Activated CD8-positive, alpha-beta memory T cell treated with anti-CD3 and anti-CD28 coated beads, Interleukin-2, amount 50 U/mL, for 4 hours (primary cell): Measurements from ENCODE around the gene MCCD1.
"Not testable (repeated sequence)": the region's sequence is repeated elsewhere in the genome, so short reads cannot be mapped to it uniquely, and the experiment has no call there.

Experiments used
- DNase-seq: peaks from one replicate; pipeline ENCODE4 v3.0.0-alpha.2; 2020

The MCCD1 gene, protein sequence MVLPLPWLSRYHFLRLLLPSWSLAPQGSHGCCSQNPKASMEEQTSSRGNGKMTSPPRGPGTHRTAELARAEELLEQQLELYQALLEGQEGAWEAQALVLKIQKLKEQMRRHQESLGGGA

DNA sequence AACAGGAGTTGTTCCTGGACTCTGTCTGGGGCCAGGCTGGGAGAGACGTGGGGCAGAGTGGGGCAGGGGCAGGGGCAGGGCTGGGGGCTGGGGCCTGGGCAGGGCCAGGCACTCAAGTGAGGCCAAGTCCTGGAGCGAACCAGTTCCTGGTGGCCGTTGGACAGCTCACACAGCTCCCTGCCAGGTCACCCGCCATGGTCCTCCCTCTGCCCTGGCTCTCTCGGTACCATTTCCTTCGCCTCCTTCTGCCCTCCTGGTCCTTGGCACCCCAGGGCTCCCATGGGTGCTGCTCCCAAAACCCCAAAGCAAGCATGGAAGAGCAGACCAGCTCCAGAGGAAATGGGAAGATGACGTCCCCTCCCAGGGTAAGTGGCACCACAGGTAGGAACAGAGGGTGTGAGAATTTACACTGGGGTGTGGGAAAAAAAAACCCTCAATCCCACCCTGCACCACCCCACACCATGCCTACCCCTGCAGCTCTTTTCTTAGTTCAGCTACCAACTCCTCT, at the start of gene MCCD1:
TSS of gene MCCD1 (plus strand) at position 142 of the 508 bp plus-strand sequence. CDS start at position 195, 53 bp downstream.
- no peak for DNase-seq

DNA sequence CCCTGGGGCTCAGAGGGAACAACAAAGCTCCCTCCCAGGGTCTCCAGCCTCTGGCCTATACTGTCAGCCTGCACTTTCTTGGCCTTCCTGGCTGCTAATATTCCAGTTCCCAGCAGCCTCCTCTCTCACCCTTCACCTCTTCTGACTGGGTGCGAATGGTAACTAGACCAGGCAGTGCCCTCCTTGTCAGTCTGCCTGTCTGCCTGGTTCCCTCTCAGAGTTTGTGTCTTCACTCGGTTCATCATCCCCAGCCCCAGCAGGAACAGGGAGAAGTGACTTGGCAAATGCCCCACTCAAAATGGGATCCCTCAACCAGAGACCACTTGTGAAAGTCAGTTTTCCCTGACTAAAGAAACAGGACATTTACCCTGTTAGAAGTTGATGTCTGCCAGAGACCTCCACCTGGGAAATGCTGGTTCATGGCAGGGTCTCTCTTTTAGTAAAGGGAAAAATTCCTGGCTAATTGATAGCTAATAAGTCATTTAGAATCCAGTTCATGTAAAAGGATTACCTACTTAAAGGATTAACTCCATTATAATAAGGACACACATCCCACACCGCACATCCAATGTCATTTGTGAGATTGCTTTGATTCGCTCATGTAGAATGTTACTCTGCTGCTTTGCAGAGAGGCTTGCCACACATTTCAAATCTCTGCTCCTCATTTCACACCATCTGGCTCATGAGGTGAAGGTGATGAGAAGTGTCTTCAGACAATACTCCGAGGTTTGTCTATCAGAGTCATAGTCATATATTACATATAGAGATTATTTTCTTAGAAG, 49.4 kb upstream of the MCCD1 start:
- DNase-seq = no peak

DNA sequence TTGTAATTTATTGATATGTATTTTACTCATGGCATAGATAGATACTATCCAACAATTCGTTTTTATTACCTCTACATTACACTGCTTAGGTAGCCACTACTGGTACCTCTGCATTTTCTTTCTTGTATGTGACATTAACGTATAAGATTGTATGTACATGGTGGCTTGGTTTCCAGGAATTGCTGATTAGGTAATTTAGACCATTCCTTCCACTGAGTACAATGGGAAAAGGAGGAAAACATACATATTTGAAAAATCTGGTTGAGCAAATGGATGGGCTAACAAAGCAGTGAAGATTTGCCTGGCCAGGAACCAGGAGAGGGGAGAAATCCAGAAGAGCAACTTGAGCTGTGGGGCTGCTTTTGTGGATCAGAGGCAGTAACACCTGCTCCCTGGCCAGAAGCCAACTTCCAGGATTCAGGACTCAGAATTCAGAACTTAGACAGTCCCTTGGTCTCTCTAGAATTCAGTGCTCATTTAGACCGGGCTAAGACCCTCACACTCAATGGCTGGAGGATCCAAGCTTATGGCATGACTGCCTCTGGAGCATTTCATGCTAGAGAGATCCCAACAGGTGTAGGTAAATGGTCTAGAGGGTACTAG, 48.7 kb upstream of the MCCD1 start:
- DNase-seq = no peak

- DNase-seq = no peak
Measured at GRCh38 chr6:31480574-31480973, 48.2 kb upstream of the MCCD1 start.

DNA sequence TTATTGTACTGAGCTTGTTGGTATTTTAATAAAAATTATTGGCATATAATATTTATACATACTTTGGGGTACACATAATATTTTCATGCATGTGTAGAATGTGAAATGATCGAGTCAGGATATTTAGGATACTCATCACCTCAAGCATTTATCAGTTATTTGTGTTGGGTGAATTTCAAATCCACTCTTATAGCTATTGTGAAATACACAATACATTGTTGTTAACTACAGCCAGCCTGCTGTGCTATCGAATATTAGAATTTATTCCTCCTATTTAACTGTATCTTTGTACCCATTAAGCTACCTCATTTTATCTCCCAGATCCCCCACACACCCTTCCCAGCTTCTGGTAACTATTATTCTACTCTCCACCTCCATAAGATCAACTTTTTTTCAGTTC, 45.4 kb upstream of the MCCD1 start:
- no peak for DNase-seq

DNA sequence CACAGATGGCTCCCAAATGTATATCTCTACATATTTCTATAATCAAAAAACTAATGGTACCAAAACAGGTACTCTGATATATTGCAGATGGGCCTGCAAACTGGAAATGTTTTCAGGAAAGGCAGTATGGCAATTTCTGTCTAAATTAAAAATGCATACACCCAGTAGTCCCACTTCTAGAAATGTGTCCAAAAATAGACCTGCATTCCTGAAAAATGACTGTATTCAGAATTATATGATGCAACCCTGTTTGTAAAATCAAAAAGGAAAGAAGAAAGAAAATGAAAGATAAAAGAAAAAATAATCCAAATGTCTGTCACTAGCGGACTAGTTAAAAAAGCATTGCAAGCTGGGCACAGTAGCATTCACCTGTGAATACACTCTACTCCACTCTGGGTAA, 43.7 kb upstream of the MCCD1 start:
- no peak for DNase-seq

- not testable (repeated sequence) for DNase-seq
Measured at GRCh38 chr6:31486065-31486837, 42.5 kb upstream of the MCCD1 start.

- DNase-seq = not testable (repeated sequence)
Measured at GRCh38 chr6:31487674-31488073, 41.1 kb upstream of the MCCD1 start.

DNA sequence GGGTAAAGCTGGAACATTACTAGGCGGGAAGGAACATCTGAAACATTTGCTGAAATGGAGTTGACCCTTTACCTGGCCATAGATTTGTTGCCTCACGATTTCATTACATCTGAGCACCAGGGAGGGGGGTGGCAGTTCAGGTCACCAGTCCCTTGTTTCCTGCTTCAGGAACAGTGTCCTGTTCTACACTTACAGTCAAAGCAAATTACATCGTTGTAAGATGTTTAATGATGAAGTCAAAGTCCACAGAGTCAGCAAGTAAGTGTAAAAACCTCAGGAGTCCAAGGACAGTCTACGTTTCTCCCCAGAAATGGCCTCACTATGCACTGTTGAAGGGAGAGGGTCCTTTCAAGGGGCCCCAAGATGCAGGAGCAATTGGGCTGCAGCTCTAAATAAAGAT, 39.7 kb upstream of the MCCD1 start:
- no peak for DNase-seq

DNA sequence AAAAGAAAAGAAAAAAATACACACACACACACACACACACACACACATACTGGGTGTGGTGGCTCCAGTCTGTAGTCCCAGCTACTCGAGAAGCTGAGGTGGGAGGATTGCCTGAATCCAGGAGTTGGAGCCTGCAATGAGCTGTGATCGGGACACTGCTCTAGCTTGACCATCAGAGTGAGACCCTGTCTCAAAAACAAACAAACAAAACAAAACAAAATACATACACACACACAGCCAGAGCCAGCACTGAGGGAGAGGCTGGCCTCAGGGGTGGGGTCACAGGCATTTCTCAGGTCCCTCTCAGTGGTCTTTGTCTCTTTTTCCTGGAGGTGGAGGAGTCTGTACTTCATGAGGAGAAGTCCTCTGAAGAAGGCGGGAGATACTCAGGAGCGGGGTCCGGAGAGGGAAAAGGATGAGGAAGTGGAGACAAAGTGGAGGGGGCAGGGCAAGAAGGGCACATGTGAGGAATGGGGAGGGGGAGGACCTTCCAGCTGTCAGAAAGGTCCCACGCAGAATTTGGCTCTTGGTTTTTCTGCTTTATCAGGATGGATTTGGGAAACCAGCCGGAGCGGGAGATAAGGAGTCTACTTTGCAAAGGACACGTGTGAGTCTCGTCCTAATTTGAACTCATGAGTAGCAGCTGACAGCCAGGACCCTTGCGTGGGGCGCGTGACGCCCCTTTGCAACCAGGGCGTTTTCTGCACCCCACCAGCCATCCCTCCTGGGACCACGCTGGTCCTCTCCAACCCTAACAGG, 38.5 kb upstream of the MCCD1 start:
- no peak for DNase-seq

GRCh38 chr6:31493550-31493874, 35.2 kb upstream of the MCCD1 start:
- DNase-seq = not testable (repeated sequence)

DNA sequence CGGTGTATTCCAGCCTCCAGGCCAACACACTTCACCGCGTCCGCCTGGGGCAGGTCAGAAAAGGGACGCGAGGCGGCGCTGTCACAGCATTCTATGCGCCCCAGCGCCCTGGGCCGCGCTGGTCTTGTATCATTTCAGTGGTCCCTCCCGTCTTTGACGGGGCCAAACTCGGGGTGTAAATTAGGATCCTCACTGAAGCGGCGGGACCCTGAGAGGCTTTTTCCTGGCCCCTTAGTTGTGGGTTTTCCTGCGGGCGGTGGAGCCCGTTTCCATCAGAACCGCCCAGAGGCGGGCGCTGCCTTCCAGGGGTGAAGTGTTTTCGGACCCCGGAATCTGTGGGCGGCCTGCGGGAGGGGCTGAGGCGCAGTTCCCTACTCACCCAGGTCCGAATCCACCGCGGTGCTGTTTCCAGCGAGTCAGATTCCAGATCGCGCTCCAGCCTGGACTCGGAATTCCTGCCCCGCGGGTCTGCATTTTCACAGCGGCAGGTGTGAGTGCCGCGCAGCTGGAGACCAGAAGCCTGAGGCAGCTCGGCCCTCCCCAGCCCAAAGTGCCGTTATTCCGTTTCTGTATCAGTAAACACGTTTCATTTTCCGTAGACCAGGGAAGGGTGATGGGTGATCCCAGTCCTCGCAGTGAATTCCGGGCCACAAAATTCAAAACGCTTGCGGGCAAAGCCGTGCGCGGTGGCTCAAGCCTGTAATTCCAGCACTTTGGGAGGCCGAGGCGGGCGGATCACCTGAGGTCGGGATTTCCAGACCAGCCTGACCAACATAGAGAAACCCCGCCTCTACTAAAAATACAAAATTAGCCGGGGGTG, 34.7 kb upstream of the MCCD1 start:
- peak; percentile 76 for DNase-seq

- no peak for DNase-seq
Measured at GRCh38 chr6:31495580-31495979, 33.2 kb upstream of the MCCD1 start.

DNA sequence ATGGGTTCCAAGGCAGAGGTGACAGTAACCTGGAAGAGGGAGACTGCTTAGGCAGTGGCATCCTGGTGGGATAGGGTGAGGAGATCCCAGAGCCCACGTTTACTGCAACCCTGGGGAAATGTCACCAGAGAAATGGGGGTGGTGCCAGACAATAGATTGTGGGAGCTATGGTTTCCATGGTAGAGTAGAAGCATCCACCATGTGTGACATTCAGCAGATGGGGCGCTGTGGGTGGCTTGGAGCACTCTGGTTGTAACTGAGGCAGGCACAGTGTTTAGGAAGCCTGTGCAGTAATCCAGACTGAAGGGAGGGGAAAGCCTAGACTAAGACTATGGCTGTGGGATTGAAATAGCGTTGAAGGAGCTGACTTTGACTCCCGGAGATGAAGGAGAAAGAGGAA, 31.9 kb upstream of the MCCD1 start:
- not testable (repeated sequence) for DNase-seq

GRCh38 chr6:31497531-31498476, 31.0 kb upstream of the MCCD1 start, which contains the start of gene MICB:
MICB (plus strand) TSS chr6:31498145; CDS start chr6:31498194, 49 bp downstream.
- DNase-seq = peak; percentile 85

GRCh38 chr6:31498748-31499147, 30.0 kb upstream of the MCCD1 start:
- no peak for DNase-seq

- not testable (repeated sequence) for DNase-seq
Measured at GRCh38 chr6:31499648-31500047, 29.1 kb upstream of the MCCD1 start.

DNA sequence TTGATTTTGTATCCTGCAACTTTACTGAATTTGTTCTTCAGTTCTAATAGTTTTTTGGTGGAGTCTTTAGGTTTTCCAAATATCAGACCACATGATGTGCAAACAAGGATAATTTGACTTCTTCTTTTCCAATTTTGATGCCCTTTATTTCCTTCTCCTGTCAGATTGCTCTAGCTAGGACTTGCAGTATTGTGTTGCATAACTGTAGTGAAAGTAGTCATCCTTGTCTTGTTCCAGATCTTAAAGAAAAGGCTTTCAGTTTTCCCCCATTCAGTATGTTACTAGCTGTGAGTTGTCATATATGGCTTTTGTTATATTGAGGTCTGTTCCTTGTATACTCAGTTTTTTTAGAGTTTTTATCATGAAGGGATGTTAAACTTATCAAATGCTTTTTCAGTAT, 26.2 kb upstream of the MCCD1 start:
- DNase-seq = no peak

DNA sequence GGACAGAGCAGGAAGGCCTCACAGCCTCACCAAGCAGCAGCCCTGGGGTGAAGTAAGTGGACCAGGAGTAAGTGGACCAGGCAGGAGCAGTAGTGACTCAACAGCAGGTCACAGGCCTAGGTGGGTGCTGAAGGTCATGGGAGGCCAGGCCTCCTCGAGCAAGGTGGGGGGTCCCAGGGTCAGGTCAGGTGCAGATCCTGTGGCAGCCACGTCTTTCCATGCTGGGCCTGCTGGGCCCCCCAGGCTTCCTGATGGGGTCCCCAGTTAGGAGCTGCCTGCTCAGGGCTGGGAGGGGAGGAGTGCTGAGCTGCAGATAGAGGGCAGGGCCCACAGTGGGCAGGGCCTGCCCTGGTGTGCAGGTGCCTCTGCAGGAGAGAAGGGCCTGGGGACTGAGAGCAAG, 19.7 kb upstream of the MCCD1 start:
- not testable (repeated sequence) for DNase-seq

- DNase-seq = no peak
Measured at GRCh38 chr6:31510007-31510406, 18.8 kb upstream of the MCCD1 start.
